Panc1 (cell line): ENCODE data around the gene RNF208. TPM values are rescaled to one million over a fixed set of nuclear protein-coding genes. Genes with fewer than 3 reads are reported as not detected.

ENCODE experiments used
- ATAC-seq: fragments of 200-7000 bp; cut with Tn5 transposase; 2 replicates; pipeline ENCODE4 v1.9.1; 2020; ENCODE audit warnings: mild to moderate bottlenecking, moderate library complexity
- BruUV-seq: library from RNA; stranded (reverse); fragments of 400-500 nt; replicated peaks from 2 replicates; lab custom pipeline; 2021; lab: Mats Ljungman, UMichigan
- CTCF ChIA-PET: fragments of 300-600 bp; sonication (Branson Sonifier 250); formaldehyde crosslinking; loops from one replicate; lab custom pipeline; 2022; ENCODE audit warnings: antibody characterized with exemption; lab: Charles Lee
- POLR2A ChIA-PET: fragments of 300-600 bp; sonication (Branson Sonifier 250); formaldehyde crosslinking; loops from one replicate; lab custom pipeline; 2022; ENCODE audit warnings: antibody characterized with exemption; lab: Charles Lee
- DNase-seq: peaks from one replicate; pipeline ENCODE4 v3.0.0-alpha.2; 2010; ENCODE audit warnings: low read depth, low spot score
- H3K27ac ChIP-seq: 2 replicates; pipeline ENCODE4 v1.5.1; 2011; ENCODE audit warnings: mild to moderate bottlenecking, low read length, inconsistent platforms
- H3K27me3 ChIP-seq: fragments of 200-500 bp; sonication (Bioruptor generic); 2 replicates; pipeline ENCODE4 v1.6.0; 2014; ENCODE audit warnings: low read length, inconsistent platforms; ENCODE audit not compliant: control insufficient read depth, insufficient read depth
- H3K36me3 ChIP-seq: fragments of 200-500 bp; sonication (Bioruptor generic); 2 replicates; pipeline ENCODE4 v1.5.1; 2014; ENCODE audit warnings: inconsistent platforms, mild to moderate bottlenecking, low read length, moderate library complexity; ENCODE audit not compliant: control insufficient read depth, insufficient read depth
- H3K4me1 ChIP-seq: 2 replicates; pipeline ENCODE4 v1.5.1; 2011; ENCODE audit warnings: inconsistent platforms, mild to moderate bottlenecking, low read length, moderate library complexity; ENCODE audit not compliant: control insufficient read depth, insufficient read depth
- H3K4me3 ChIP-seq, 2 experiments: 2 replicates each; pipeline ENCODE4 v1.5.1; 2011 to 2012; ENCODE audit warnings: low read depth in 2 of 2, low read length in 2 of 2, mild to moderate bottlenecking in 2 of 2, inconsistent platforms in 1 of 2, moderate library complexity in 1 of 2
- H3K9me3 ChIP-seq: fragments of 200-500 bp; sonication (Bioruptor generic); 2 replicates; pipeline ENCODE4 v1.5.1; 2014; ENCODE audit warnings: low read depth, mild to moderate bottlenecking, inconsistent platforms, low read length, moderate library complexity; ENCODE audit not compliant: control insufficient read depth, insufficient read depth
- CTCF ChIP-seq: fragments of 450-650 bp; IDR thresholded peaks from 2 replicates; pipeline ENCODE4 v1.5.1; 2017; ENCODE audit warnings: mild to moderate bottlenecking
- POLR2AphosphoS5 ChIP-seq: IDR thresholded peaks from 2 replicates; pipeline ENCODE4 v1.6.1; 2012; ENCODE audit warnings: mild to moderate bottlenecking, low read depth, low read length, moderate library complexity
- REST ChIP-seq, 2 experiments: IDR thresholded peaks; 2 replicates each; pipeline ENCODE4 v1.6.1; 2011 to 2012; ENCODE audit warnings: low read depth in 2 of 2, control low read depth in 1 of 2, low read length in 1 of 2, mild to moderate bottlenecking in 1 of 2, moderate library complexity in 1 of 2; ENCODE audit not compliant: insufficient read depth in 1 of 2
- SIN3A ChIP-seq: IDR thresholded peaks from 2 replicates; pipeline ENCODE4 v1.6.1; 2012; ENCODE audit warnings: low read depth, mild to moderate bottlenecking, low read length, moderate library complexity, borderline replicate concordance; ENCODE audit not compliant: insufficient read depth
- TCF7L2 ChIP-seq: IDR thresholded peaks from 2 replicates; pipeline ENCODE4 v1.6.1; 2011; ENCODE audit warnings: mild to moderate bottlenecking, low read depth, low read length, inconsistent platforms
- in situ Hi-C: cut with HindIII; loops from 2 replicates; pipeline ENCODE4 v1.10.0; 2016; ENCODE audit warnings: low sequenced_read_pairs, low pct_unique_long_range_greater_than_20kb
- intact Hi-C: fragments of 100-400 bp; cut with micrococcal nuclease; formaldehyde crosslinking; loops from one replicate; pipeline ENCODE4 v1.10.0; 2022; ENCODE audit not compliant: unreplicated experiment
- total RNA-seq: library from RNA; stranded (reverse); gene quantifications from one replicate; pipeline ENCODE4 v1.2.1, GENCODE V29; 2021; ENCODE audit not compliant: unreplicated experiment

RNF208 gene
- total RNA-seq, 1 experiment from 2014 or later: 11.5 TPM

DNA sequence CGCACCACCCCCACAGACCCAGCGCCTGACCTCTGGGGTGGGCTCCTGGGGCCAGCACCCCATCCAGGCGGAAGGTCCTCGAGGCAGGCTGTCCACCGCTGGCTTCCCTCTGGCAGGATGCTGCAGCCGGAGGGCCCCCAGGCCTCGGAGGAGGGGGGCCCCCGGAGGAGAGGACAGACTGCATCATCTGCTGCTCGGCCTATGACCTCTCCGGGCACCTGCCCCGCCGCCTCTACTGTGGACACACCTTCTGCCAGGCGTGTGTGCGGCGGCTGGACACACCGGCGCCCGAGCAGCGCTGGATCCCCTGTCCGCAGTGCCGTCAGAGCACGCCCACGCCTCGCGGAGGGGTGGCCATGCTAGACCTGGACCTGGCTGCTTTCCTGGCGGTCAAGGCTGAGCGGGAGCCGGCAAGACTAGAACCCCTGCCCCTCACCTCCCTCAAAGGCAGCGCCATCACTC is 6.5 kb upstream of the RNF208 start:
- Histone ChIP-seq H3K36me3 (peaks cover 2% of the 10 kb centered on the region; the same call in 1 of the 2 replicates), H3K27ac (no peak overlapping the region), H3K4me3 (no peak overlapping the region), H3K4me1 (peaks cover 7% of the 10 kb centered on the region), H3K9me3 (no peaks in the 10 kb centered on the region), H3K27me3 (no peaks in the 10 kb centered on the region)
- ATAC-seq (no peak), DNase-seq (no peak)
- TF ChIP-seq SIN3A (no peak), REST (IDR thresholded peaks at IDR 0.05; ENCODE audit: insufficient read depth in 1 of 2, low read depth in 2 of 2, low read length in 1 of 2) (no peak), TCF7L2 (no peak), CTCF (no peak), POLR2AphosphoS5 (no peak)
- in situ Hi-C loops: no loop called here
- ChIA-PET CTCF (interaction anchor here (1.6 to 1.7 kb wide), 2 partner anchors 15 to 52 kb away, joined by 4 to 6 read pairs; no protein-coding TSS in a partner anchor), POLR2A (no interaction called here)
- intact Hi-C loops: loop anchor here (5.0 kb wide), 1 partner anchor 111 kb away; no protein-coding TSS in a partner anchor
- BruUV-seq: no TSS peak

DNA sequence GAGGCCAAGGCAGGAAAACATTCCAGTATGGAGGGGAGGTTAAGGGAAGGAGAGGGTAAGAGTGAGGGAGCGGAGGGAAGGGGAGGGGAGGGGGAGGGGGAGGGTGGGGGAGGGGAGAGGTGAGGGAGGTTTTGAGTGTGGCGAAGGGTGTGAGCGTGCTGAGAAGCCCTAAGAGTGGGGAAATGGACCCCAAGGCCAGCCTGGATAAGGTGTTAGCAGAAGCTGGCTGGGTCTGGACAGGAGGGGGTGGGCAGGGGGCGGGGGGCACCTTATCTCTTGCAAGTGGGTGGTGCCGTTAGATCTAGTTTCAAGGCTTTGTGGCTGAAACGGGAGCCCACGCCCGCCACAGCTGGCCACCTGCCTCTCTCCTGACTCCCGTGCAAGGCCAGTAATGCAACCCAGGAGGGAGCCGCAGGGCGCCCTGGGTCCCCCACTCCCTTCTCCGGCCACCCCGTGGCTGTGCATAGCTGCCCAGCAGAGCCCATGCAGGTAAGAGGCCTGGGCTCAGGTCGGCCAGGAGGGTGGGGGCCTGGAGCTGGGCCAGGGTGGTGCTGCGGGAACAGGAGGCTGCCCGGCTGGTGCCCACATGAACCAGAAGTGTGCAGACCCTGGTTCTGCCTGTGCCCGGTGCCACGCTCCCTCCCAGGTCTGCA is 5.9 kb upstream of the RNF208 start:
- TF ChIP-seq SIN3A: no peak
- TF ChIP-seq TCF7L2: no peak
- no peak for TF ChIP-seq POLR2AphosphoS5
- TF ChIP-seq REST (IDR thresholded peaks at IDR 0.05; ENCODE audit: insufficient read depth in 1 of 2, low read depth in 2 of 2, low read length in 1 of 2): no peak
- TF ChIP-seq CTCF: no peak
- ATAC-seq (no peak), DNase-seq (no peak)
- no TSS peak for BruUV-seq
- Histone ChIP-seq H3K4me3 (no peak overlapping the region), H3K27me3 (no peaks in the 10 kb centered on the region), H3K9me3 (no peaks in the 10 kb centered on the region), H3K27ac (no peak overlapping the region), H3K4me1 (peaks cover 7% of the 10 kb centered on the region), H3K36me3 (peaks cover 2% of the 10 kb centered on the region; the same call in 1 of the 2 replicates)
- in situ Hi-C loops (no loop called here), intact Hi-C loops (loop anchor here (5.0 kb wide), 1 partner anchor 111 kb away; no protein-coding TSS in a partner anchor)
- CTCF ChIA-PET: interaction anchor here (0.9 to 1.7 kb wide), 3 partner anchors 14 to 53 kb away, joined by 3 to 6 read pairs (median 4); no protein-coding TSS in a partner anchor
- POLR2A ChIA-PET: interaction anchor here (0.6 kb wide), 1 partner anchor 41 kb away, joined by 3 read pairs; no protein-coding TSS in a partner anchor
